Colonic mucosa (tissue), 4 donors: ENCODE data around the gene RETREG1. TPM values are rescaled to one million over a fixed set of nuclear protein-coding genes. Genes with fewer than 3 reads are reported as not detected.

Experiments
- DNase-seq: peaks from one replicate; pipeline ENCODE4 v3.0.0-alpha.2; 2020
- H3K27ac ChIP-seq: fragments of 200-600 bp; one replicate; pipeline ENCODE4 v1.8.0; 2021
- H3K27me3 ChIP-seq: fragments of 200-600 bp; one replicate; pipeline ENCODE4 v1.8.0; 2021
- H3K36me3 ChIP-seq: fragments of 200-600 bp; one replicate; pipeline ENCODE4 v1.8.0; 2021
- H3K4me1 ChIP-seq: fragments of 200-600 bp; one replicate; pipeline ENCODE4 v1.8.0; 2021; ENCODE audit warnings: mild to moderate bottlenecking
- H3K4me3 ChIP-seq: fragments of 200-600 bp; one replicate; pipeline ENCODE4 v1.8.0; 2021
- H3K9ac ChIP-seq, 2 donors: one replicate each; pipeline ENCODE4 v1.7.0; 2013; ENCODE audit warnings: control low read depth in 2 of 2, low read depth in 2 of 2, low read length in 2 of 2
- H3K9me3 ChIP-seq: fragments of 200-600 bp; one replicate; pipeline ENCODE4 v1.8.0; 2021
- intact Hi-C: fragments of 100-400 bp; cut with DNase I; formaldehyde crosslinking; loops from one replicate; pipeline ENCODE4 v1.14.1; 2022
- total RNA-seq, 2 donors: library from RNA; stranded (reverse); fragmentation: NEBNext Ultra II Directional in 1 of 2; extraction: Animal tissue kit (Norgen Biotek cat#: 25700) in 1 of 2; gene quantifications; one replicate each; pipeline ENCODE4 v1.2.1, GENCODE V29; 2021
- TF ChIP-seq, protein P1 (sequence below): fragments of 200-600 bp; IDR thresholded peaks from one replicate; pipeline ENCODE4 v1.8.0; 2022; ENCODE audit warnings: antibody characterized with exemption, mild to moderate bottlenecking
- donor health status: healthy.
- donor health status: DM: no; HTN: no; CAD: no.
- donor health status: DM: no; HTN: no; CAD: no.

The RETREG1 gene
- total RNA-seq, 2 donors from 2014 or later = 49.9 to 56.8 TPM

DNA sequence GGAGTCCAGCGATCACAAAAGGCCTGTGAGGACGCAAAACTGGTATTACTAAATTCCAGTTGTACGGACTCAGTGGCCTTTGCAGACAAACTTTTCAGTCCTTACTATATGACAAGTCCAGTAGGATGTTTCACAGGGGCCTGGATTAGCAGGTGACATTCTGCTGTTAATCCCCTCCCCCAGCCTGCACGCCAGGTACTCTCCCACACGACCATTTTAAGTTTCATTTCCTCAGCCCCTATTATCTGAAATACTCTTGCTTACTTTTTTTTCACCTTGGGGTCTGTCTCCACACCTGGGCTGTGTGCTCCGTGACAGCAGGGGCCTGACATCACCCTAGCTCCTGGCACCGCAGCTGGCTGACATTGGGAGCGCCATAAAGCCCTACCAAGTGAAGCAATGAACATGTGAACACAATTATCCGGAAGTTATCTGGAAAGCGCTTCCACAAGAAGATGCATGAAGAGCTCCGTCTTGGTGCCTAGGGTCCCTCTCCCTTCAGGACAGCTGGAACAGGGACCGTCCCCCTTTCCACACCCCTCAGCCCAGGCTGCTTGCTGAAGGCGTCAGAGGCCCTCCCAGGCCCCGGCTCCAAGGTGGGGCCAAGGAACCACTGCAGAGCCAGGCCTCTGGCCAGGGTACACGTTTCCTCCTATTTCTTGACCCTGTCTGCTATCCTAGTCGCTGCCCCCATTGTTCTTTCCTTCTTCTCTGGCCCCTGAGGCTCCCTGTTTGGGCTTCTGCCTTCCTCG, 111.5 kb downstream of the RETREG1 start:
- H3K4me1 ChIP-seq = no peaks in the 10 kb centered on the region
- H3K27me3 ChIP-seq = no peaks in the 10 kb centered on the region
- H3K9me3 ChIP-seq = no peaks in the 10 kb centered on the region
- intact Hi-C loops = no loop called here
- H3K4me3 ChIP-seq = no peak overlapping the region
- H3K27ac ChIP-seq = no peak overlapping the region
- TF ChIP-seq, protein P1, sequence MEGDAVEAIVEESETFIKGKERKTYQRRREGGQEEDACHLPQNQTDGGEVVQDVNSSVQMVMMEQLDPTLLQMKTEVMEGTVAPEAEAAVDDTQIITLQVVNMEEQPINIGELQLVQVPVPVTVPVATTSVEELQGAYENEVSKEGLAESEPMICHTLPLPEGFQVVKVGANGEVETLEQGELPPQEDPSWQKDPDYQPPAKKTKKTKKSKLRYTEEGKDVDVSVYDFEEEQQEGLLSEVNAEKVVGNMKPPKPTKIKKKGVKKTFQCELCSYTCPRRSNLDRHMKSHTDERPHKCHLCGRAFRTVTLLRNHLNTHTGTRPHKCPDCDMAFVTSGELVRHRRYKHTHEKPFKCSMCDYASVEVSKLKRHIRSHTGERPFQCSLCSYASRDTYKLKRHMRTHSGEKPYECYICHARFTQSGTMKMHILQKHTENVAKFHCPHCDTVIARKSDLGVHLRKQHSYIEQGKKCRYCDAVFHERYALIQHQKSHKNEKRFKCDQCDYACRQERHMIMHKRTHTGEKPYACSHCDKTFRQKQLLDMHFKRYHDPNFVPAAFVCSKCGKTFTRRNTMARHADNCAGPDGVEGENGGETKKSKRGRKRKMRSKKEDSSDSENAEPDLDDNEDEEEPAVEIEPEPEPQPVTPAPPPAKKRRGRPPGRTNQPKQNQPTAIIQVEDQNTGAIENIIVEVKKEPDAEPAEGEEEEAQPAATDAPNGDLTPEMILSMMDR = no peak
- DNase-seq = no peak
- H3K36me3 ChIP-seq = no peaks in the 10 kb centered on the region
- H3K9ac ChIP-seq = no peak overlapping the region

DNA sequence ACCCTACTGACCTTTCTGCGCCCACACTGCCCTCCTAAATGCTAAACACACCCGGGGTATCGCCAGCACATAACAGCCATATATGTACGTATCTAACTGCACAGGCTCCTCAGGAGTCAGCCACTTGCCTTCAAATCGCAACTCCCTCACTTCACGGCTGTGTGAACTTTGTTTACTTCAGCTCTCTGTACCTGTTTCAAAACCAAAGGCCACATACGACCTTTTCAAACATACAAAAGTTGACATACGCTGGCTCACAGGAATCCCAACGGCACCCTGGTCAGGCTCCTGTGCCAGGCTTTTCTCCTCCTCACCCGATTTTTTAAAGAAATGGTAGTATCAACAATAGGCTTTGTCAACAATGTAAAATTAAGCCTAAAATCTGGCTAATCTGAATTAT, 112.2 kb downstream of the RETREG1 start:
- TF ChIP-seq, protein P1 = no peak
- intact Hi-C loops = no loop called here
- no peaks in the 10 kb centered on the region for H3K9me3 ChIP-seq
- H3K27ac ChIP-seq = no peak overlapping the region
- no peaks in the 10 kb centered on the region for H3K4me1 ChIP-seq
- no peak overlapping the region for H3K9ac ChIP-seq
- no peak for DNase-seq
- H3K27me3 ChIP-seq = no peaks in the 10 kb centered on the region
- H3K4me3 ChIP-seq = no peak overlapping the region
- no peaks in the 10 kb centered on the region for H3K36me3 ChIP-seq

- TF ChIP-seq, protein P1 = no peak
- Histone ChIP-seq H3K27ac (no peak overlapping the region), H3K4me3 (no peak overlapping the region), H3K27me3 (no peaks in the 10 kb centered on the region), H3K4me1 (no peaks in the 10 kb centered on the region), H3K36me3 (no peaks in the 10 kb centered on the region), H3K9ac (no peak overlapping the region), H3K9me3 (no peaks in the 10 kb centered on the region)
- intact Hi-C loops = no loop called here
- no peak for DNase-seq
These were observed 113.9 kb downstream of the RETREG1 start for GRCh38 chr5:16502866-16503265.

- Histone ChIP-seq H3K9me3 (no peaks in the 10 kb centered on the region), H3K4me3 (no peak overlapping the region), H3K36me3 (no peaks in the 10 kb centered on the region), H3K4me1 (no peaks in the 10 kb centered on the region), H3K27me3 (no peaks in the 10 kb centered on the region), H3K27ac (no peak overlapping the region), H3K9ac (no peak overlapping the region)
- intact Hi-C loops = no loop called here
- DNase-seq = no peak
- TF ChIP-seq, protein P1 = no peak
These were observed 116.8 kb downstream of the RETREG1 start for GRCh38 chr5:16500024-16500423.

DNA sequence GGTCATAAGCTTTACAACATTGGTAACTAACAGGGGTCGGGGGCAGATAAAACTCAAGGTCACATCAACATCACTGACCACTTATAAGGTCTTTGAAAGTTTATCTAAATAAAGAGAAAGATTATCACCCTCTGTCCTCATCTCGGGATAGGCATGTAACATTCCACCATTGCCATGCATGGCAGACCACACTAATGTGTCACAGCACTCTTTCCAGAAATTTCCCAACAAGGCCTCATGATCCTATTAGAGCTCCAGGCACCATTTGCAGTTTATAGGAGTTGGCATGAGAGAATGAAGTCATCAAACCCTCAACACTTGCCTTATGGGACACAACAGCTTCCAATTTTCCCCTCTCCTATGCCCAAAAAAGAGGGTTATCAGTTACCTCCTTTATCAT, 119.3 kb downstream of the RETREG1 start:
- no peak overlapping the region for H3K9ac ChIP-seq
- no peaks in the 10 kb centered on the region for H3K36me3 ChIP-seq
- no peak overlapping the region for H3K4me3 ChIP-seq
- H3K27ac ChIP-seq = no peak overlapping the region
- H3K9me3 ChIP-seq = no peaks in the 10 kb centered on the region
- intact Hi-C loops = no loop called here
- no peaks in the 10 kb centered on the region for H3K4me1 ChIP-seq
- TF ChIP-seq, protein P1 = no peak
- no peaks in the 10 kb centered on the region for H3K27me3 ChIP-seq
- no peak for DNase-seq
